Superior temporal gyrus (tissue), 1 donor: Measurements from ENCODE around the gene GRM4.

Experiments used
- DNase-seq: peaks from one replicate; pipeline ENCODE4 v3.0.0-alpha.2; 2016; ENCODE audit errors: extremely low spot score

The GRM4 gene

DNA sequence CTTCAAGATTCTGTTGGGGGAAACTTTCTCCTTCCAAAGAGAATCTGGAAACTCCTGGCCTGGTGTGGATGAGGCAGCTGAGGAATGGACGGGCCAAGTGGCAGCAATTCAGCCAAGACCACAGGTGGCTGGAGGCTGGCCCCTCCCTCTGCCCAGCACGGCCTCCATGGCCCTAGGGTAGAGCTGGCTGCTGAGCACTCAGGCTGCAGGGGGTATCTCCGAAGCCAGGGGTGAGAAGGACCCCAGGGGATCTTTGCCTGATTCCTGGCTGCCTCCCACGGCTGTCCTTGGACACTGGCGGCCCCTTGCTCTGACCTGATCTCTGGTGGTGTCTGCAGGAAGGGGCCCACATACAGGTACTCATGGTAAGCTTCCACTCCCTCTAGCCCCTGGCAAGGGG lies 39.0 kb downstream of the GRM4 start:
- no peak for DNase-seq

DNA sequence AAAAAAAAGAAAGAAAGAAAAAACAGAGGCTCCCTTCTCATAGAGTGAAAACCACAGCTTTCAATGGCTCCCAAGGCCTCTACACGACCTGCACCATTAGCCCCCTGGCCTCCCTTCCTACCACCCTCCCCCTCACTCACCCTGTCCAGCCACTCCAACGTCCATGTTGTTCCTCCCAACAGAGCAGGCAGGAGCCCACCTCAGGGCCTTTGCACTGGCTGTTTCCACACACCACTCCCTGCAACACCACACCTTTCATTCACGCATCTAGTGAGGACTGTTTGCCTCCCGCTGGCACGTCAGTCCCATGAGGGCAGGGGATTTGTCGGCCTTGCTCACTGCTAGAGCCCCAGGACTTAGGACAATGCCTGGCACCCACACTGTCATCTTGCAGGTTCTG lies 39.5 kb downstream of the GRM4 start:
- DNase-seq, result no peak

DNA sequence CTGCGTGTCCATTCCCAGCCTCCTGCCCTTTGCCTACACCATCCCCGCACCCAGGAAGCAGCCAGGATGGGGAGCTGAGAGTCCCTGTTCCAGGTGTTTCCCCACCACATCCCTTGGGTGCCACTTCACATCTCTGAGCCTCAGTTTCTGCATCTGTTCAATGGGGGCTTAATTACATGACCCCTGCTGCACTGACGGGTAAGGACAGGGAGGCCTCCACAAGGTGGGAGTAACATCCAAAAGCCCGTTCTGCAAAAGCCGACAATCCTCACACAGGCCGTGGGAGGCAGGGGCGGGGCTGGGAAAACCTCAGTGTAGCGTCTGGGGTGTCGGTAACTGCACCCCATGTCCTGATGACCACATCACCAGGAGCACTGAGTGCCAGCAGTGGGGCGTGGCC lies 41.3 kb downstream of the GRM4 start:
- no peak for DNase-seq

DNA sequence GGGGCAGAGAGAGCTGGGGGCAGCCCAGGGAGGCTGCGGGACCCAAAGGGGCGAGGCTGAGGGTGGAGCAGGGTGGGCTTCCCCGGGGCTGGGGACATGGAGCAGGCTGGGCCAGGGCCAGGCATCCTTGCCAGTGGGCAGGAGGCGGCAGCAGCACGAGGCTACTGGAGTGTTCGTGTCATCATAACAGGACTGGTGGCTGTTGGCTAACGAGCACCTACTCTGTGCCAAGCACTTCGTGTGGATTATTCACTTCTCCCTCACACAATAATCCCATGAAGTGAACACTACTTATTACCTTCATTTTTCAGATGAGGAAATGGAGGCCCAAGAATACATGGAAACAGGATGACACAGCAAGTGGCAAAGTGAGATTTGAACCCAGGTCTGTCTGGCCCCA lies 41.7 kb downstream of the GRM4 start:
- DNase-seq, result no peak

DNA sequence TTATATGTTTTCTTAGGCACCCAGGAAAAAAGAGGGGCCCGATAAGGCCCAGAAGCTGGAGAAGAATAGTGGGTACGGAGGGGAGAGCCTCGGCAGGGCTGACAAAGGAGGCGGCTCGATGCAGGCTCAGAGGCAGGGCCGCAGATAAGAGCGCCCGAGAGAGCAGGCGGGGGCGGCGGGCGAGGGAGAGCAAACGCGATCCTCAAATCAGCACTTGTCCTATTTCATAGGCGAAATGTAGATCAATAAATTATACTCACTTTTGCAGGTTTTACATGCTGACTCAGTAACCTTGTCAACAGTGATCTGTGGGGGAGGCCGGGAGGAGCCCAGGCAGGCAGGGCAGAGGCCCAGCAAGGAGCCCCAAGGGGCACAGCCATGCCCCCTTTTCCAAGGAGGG lies 42.6 kb downstream of the GRM4 start:
- no peak for DNase-seq

DNA sequence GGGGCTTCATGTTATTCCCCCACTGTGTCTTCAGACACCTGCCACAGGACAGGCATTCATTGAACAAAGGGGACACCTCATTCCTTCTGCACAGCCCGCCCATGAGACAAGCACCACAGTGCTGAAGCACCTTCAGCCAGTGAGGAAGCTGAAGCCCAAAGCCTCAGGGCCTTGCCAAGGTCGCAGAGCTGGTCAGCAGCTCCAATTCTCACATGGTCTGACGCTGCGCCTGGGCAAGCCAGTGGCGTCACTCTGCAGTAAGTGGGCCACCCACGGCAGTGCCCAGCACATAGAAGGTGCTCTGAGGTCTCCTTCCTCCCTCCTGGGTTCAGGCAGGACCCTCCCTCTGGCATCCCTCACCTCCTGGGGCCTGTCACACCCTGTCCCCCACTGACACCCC lies 43.2 kb downstream of the GRM4 start:
- DNase-seq, result no peak

DNA sequence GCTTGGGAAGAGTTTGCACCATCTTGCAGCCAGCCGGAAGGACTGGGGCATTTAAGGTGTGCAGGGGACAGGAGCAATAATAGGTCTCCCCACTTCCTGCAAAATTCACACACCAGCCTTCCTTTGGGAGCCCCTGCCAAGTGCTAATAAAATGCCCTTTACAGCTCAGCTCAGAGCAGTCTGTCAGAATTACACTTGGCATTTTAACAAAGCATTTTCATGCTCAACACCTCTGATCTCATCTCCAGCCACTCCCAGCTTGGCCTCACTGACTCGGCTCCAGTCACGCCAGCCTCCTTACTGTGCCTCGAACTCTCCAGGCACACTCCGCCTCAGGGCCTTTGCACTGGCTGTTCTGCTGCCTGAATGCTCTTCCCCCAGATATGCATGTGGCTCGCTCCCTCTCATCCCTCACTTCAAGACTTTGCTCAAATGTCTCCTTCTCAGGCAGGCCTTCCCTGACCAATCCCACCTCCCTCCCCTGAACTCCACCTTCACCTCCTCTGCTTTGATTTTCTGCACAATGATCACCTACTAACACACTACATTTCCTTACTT lies 43.7 kb downstream of the GRM4 start:
- no peak for DNase-seq

DNA sequence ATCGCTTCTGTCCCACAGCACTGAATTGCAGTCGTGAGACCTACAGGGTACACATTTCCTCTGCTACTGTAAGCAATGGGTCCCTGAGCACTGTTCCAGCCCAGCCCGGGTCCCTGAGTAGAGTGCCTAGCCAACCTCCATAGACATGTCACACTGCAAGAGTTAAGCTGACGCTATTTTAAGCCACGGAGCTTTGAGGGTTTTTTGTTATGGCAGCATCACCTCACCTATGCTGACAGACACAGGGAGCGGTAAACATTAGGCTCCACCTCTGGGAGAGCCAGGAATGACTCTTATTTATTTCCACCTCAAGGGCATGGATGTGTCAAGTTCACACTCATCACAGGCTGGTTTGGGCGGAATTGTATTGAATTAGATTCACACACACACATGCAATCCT lies 45.1 kb downstream of the GRM4 start:
- DNase-seq, result no peak

DNA sequence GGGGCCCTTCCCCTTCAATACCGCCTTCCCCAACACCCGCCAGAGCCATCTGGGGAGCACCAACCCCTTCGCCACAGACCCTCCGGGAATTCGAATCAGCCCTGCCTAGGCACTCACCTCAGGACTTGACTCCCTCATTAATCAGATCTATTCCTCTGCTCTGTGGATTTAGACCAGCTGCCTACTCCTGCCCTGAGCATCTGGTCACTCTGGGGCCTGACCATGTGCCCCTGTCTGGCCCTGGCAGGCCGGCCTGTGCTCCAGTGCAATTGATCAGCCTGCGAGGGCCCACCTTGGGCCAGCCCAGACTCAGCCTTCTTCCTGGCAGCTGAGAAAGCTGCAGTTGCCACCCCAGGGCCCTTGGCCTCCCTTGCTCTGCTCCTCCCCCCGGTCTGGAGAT lies 46.0 kb downstream of the GRM4 start:
- DNase-seq, result no peak

DNA sequence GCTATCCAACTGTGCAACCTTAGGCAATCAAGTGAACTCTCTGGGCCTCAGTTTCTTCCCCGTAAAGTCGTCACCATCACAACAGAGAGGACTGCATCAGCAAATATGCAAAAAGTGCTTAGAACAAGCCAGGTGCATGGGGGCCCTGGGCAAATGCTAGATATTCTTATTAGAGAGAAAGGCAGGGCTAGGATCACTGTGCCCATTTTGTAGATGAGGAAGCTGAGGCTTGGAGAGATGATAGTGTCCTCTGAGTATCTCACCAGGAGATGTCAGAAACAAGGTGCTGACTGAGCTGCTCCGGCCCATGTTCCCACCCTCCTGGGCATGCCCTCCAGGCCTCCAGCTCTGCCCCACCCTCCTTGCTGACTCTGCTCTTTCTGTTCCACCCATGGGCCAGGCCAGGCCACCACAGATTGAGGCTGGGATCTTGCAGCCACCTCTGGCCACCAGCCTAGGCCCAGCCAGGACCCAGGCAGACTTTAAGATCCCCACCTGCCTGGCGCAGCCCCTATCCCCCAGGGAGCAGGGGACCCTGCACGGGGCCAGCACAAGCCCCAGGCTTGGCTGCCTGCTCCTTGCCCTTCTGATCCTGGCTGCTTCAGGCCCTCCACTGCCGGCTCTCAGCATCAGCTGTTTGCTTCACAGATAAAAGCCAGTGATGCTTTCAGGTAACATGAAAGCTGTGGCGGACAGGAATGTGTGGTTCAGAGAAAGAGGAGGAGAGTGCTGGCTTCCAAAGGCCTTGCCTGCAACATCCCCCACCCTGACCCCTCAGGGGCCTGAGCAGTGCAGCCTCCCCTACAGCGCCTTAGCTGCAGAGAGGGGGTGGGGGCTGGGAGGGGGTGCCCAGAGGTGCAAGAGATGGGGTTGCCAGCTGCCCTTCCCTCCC lies 47.6 kb downstream of the GRM4 start:
- no peak for DNase-seq

DNA sequence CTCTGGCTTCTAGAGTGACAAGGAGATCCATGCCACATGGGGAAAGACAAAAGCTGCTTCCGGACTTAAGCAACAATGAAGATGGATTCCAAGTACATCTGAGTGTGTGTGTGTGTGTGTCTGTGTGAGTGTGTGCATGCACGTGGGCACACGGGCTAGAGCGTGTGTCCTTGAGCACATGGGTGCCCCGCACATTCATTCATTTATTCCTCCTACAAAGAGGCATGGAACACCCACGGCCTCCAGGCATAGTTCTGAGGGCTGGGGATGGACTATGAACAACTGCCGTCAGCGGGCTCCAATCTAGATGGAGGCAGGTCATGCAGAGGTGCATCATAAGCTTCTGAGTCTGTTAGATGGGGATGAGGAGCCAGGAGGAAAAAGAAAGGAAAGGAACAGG lies 49.1 kb downstream of the GRM4 start:
- DNase-seq, result no peak

DNA sequence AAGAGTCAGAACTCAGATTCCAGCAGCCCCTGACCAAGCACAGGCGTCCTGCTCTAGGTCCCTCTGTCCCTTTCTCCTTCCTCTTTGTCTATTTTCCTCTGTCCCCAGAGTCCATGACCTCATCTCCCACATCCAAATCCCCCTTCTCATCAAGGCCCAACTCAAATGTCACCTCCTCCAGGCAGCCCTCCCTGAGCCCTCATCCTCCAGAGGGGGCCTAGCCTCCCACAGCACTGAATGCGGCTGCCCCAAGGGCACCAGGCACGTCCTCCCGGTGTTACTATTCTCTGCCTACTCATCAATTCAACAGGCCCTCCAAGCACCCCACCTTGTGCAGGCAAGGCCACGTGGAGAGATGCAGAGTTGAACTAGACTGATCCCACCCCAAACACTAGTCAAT lies 49.7 kb downstream of the GRM4 start:
- DNase-seq, result no peak

DNA sequence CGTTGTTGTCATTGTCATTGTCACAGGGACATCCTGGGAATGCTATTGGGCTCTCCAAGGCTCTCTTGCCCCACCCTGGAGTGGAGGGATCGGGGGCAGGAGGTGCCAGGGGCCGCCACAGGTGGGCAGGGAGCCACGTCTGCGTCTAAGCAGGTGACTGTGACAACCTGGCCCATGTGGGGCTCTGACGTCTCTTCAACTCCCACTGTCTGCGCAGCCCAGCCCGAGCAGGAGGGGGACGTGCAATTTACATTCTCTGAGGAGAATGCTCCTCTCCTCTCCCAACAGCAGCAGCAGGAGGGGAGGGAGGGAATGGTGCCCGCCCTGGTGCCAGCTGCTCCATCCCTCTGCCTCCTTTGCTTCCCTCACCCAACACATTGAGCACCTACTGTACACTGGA lies 50.1 kb downstream of the GRM4 start:
- no peak for DNase-seq

DNA sequence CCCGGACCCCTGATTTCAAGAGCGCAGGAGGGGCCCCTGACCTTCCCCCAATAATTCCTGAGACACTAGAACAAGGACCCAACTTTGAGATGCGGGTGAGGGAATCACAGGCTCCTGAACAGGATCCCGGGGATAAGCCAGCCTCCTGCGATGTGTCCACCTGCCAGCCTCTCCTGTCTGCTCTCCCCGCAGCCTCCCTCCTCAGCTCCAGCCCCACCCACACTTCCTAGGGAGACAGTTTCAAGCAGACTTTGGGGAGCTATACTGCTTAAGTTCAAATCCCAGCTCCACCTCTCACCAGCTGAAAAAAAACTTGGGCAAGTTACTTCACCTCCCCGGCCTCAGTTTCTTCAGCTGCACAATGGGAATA lies 50.8 kb downstream of the GRM4 start:
- DNase-seq, result no peak

DNA sequence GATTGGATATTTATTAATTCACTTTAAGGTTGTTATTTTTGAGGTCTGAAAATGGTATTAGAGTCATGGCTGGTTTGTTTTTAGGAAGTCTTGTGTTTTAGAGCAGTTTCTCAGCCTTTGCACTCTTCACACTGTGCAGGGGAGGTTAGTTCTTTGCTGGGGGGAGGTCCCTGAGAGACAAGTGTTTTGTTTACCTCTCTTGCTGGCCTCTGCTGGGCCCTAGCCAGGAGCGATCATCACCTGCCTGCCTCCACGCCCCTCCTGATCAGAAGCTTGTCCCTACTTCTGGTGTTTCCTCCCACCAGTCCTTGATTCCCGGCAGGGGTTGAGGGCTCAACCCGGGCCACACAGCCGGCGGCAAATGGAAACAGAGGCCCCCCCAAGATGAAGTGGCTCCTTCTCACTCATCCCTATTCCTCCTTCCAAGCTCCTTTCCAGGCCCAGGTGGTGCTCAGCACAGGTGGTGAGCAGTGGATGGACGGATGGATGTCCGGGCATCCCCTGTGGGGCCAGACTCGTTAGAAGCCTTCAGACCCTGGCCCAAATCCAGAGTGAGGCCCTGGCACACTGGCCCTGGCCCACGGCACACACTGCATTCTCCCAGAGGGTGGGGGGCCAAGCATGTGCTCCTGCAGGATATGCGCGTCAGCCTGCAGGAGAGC lies 51.3 kb downstream of the GRM4 start:
- no peak for DNase-seq

DNA sequence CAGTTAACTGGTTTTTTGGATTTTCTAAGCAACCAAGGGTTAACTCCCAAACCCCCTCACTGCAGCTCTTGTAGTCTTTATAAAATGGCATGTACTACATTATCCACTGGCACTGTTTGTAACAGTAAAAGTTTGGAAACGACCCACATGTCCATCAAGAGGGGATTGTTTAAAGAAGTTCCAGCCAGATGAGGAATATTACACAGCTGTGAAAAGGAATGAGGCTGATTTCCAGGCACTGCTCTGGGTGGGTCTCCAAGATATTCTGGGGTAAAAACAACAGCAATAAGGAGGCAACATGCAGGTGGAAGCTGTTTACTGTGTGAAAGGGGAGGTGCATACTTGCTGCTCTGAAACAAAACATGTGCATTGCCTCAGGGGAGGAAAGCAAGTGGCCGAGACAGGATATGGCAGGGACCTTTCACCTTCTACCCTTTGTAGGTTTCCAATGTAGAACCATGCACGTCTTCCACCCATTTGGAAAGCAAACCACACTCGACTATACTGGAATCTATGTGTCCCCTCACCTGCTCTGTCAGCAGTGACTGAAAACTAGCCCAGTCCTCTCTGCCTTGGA lies 51.9 kb downstream of the GRM4 start:
- DNase-seq, result no peak

DNA sequence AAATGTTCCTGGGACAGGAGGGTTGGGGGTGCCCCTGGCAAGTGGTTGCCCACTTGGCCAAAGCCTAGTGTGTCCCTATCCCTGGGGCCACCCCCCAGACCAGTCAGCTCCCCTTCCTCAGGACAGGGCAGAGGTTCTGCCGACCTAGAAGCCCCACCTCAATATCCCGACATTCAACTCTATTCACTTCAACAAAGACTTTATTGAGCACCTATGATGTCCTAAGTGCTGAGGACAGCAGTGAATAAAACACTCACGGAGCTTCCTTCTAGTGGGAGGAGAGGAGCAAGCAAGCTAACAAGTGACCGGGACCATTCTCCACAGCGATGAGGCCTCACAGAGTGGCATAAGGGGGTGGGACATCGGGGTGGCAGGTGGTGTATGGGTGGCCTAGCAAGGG lies 52.7 kb downstream of the GRM4 start:
- DNase-seq, result no peak

DNA sequence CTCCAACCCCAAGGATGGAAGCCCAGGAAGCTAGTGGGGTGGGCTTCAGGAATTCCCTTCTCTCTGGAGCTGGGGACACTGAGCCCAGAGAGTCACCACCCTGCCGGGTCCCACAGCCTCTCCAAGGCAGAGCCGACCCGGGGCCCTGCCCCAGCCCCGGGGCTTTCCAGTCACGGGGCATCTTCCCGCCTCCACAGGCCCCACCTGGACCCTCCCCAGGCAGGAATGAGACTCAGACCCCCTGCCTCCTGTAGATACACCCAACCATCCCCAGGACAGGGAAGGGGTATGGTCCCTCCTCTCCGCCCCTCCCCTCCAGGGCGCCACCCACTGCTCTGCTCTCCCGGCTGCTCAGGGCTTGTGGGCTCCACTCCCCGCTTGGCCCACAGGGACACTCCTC lies 53.3 kb downstream of the GRM4 start:
- DNase-seq, result no peak

DNA sequence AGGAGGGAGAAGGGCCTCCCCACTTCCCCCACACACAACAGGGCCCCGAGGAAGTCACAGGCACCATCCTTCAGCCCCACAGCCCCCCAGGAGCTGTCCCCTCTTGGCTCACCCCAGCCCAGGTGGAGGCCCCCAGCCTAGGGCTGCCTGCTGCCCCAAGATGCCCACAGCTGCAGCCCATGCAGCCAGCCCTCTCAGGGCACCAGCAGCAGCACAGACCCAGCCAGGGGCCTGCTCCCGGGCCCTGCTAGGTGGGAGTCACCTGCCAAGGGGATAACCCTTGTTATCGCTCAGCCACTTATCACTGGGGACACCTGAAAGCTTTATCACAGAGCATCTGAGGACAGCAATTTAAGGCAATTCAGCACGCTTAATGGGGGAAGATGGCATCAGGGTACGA lies 55.0 kb downstream of the GRM4 start:
- DNase-seq, result no peak

DNA sequence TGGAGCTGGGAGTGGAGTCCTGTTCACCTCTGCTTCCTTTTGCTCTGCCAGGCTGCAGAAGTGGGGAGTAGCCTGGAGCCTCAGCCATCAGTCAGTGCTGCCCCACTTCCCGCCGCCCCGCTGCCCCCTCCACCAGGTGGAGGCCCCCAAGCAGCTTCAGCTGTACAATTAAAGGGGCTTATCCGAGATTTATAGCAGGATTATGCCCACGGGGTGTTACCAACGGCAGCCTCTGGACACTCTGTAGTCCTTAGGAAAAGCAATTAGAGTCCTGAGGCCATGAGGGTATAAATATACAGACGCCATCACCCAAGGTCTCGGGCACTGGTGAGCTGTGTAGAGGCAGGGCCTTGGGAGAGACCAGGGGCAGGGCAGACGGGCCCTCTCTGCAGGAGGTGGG lies 55.4 kb downstream of the GRM4 start:
- no peak for DNase-seq

DNA sequence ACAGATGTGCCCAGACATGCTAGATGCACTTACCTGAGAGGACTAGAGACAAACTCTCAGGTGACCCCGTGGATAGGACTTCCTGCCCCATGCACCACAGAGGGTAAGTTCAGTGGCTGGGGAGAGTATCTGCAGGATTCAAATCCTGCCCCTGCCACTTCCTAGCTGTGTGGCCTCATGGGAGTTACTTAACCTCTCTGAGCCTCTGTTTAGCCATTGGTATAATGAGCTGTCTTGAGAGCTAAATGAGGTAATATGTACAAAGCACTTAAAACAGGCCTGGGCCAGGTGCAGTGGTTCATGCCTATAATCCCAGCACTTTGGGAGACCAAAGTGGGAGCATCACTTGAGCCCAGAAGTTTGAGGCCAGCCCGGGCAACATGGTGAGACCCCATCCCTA lies 59.3 kb downstream of the GRM4 start:
- no peak for DNase-seq

DNA sequence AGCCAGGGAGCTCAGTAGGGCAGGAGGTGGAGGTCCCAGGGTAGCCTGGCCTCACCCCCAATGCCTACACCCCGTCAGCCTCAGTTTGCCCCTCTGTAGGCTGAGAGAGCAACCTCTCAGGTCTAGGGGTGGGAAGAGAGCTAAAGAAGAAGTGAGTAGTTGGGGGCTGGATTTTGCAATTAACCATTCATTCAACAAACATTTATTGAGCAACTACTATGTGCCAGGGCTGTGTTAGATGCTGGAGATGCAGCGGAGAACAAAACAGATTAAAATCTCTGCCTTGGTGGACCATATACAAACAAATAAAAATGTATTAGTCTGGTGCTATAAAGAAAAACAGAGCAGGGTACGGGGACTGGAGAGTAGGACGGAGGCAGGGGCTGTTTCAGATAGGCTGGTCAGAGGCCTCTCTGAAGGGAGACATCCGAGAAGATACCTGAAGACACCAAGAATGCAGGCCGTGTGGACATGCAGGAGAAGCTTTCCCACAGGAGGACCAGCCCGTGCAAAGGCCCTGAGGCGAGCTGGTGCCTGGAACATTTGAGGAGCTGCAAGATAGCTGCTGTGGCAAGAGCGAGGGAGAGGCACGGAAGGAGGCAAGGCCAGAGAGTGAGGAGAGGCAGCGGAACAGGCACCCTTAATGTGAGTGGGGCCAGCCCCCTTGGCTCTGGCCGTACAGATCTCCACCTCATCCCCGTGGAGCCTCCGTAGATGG lies 60.3 kb downstream of the GRM4 start:
- no peak for DNase-seq
